GM23248 (cell line): Measurements from ENCODE around the gene NCOA3. TPM values are rescaled to one million over a fixed set of nuclear protein-coding genes. Genes with fewer than 3 reads are reported as not detected.
"Not testable (repeated sequence)": the region's sequence is repeated elsewhere in the genome, so short reads cannot be mapped to it uniquely, and the experiment has no call there.

ENCODE experiments used
- DNase-seq: peaks from one replicate; pipeline ENCODE4 v3.0.0-alpha.2; 2015
- H2AFZ ChIP-seq: fragments of 200-600 bp; sonication (generic); 2 replicates; pipeline ENCODE4 v1.6.1; 2016; ENCODE audit warnings: antibody characterized with exemption
- H3F3A ChIP-seq: fragments of 200-600 bp; sonication (generic); 2 replicates; pipeline ENCODE4 v1.6.1; 2016; ENCODE audit warnings: mild to moderate bottlenecking, antibody characterized with exemption, mixed run types; ENCODE audit not compliant: insufficient read depth
- H3K27ac ChIP-seq: fragments of 200-600 bp; sonication (generic); 2 replicates; pipeline ENCODE4 v1.5.1; 2016; ENCODE audit warnings: mild to moderate bottlenecking
- H3K27me3 ChIP-seq: fragments of 200-600 bp; sonication (generic); replicated peaks from 2 replicates; pipeline ENCODE4 v1.6.1; 2016; ENCODE audit warnings: mild to moderate bottlenecking; ENCODE audit not compliant: insufficient read depth
- H3K36me3 ChIP-seq: fragments of 200-600 bp; sonication (generic); 2 replicates; pipeline ENCODE4 v1.6.1; 2016; ENCODE audit warnings: low read depth, mild to moderate bottlenecking
- H3K4me1 ChIP-seq: fragments of 200-600 bp; sonication (generic); 2 replicates; pipeline ENCODE4 v1.6.1; 2016; ENCODE audit warnings: mild to moderate bottlenecking; ENCODE audit not compliant: insufficient read depth
- H3K4me2 ChIP-seq: fragments of 200-600 bp; sonication (generic); one replicate; pipeline ENCODE4 v1.6.1; 2016; ENCODE audit warnings: mild to moderate bottlenecking; ENCODE audit not compliant: unreplicated experiment
- H3K4me3 ChIP-seq: fragments of 200-600 bp; sonication (generic); 2 replicates; pipeline ENCODE4 v1.5.1; 2016; ENCODE audit warnings: mild to moderate bottlenecking
- H3K79me2 ChIP-seq: fragments of 200-600 bp; sonication (generic); 2 replicates; pipeline ENCODE4 v1.6.1; 2016; ENCODE audit warnings: mild to moderate bottlenecking; ENCODE audit not compliant: insufficient read depth
- H3K9ac ChIP-seq: fragments of 200-600 bp; sonication (generic); 2 replicates; pipeline ENCODE4 v1.6.1; 2016; ENCODE audit warnings: mild to moderate bottlenecking
- H3K9me2 ChIP-seq: fragments of 200-600 bp; sonication (generic); 2 replicates; pipeline ENCODE4 v1.6.1; 2016; ENCODE audit warnings: mixed run types, mild to moderate bottlenecking, moderate library complexity; ENCODE audit not compliant: insufficient read depth
- H3K9me3 ChIP-seq: fragments of 200-600 bp; sonication (generic); one replicate; pipeline ENCODE4 v1.6.1; 2017; ENCODE audit warnings: low read depth
- H4K20me1 ChIP-seq: fragments of 200-600 bp; sonication (generic); 2 replicates; pipeline ENCODE4 v1.6.0; 2016; ENCODE audit not compliant: insufficient read depth
- EZH2 ChIP-seq: fragments of 200-600 bp; sonication (generic); IDR thresholded peaks from 2 replicates; pipeline ENCODE4 v1.6.1; 2018; ENCODE audit warnings: antibody characterized with exemption, mild to moderate bottlenecking; ENCODE audit not compliant: insufficient read depth, poor library complexity, severe bottlenecking
- EZH2phosphoT487 ChIP-seq: fragments of 200-600 bp; sonication (generic); IDR thresholded peaks from 2 replicates; pipeline ENCODE4 v1.6.1; 2018; ENCODE audit warnings: antibody characterized with exemption, moderate library complexity, mild to moderate bottlenecking, low read depth; ENCODE audit not compliant: insufficient read depth
- WGBS, 2 experiments: methylation state at CpG; one replicate each; pipeline ENCODE4 v1.1.6; 2015 to 2017; ENCODE audit warnings: low lambda C conversion rate in 2 of 2, low coverage in 1 of 2; ENCODE audit errors: missing lambda C conversion rate in 2 of 2; 5-methylcytosine and 5-hydroxymethylcytosine counted together
- in situ Hi-C: fragments of 300-500 bp; cut with MboI; formaldehyde crosslinking; loops from 2 replicates; pipeline ENCODE4 v1.15.0; 2020
- polyA plus RNA-seq: library from polyadenylated mRNA; unstranded; fragments of >200 nt; fragmentation: Nextera tagmentation; extraction: Ambion mirVana; gene quantifications from 2 replicates; pipeline ENCODE4 v1.2.1, GENCODE V29; 2016
- total RNA-seq: library from RNA; depleted of rRNA; stranded (reverse); fragments of >200 nt; shearing (Covaris generic); gene quantifications from 2 replicates; pipeline ENCODE4 v1.2.3, GENCODE V29; 2014

NCOA3 gene
- total and polyA plus RNA-seq, 2 experiments from 2014 or later = 19.5 to 36.6 TPM

- no peak overlapping the region for H3K4me2 ChIP-seq
- no peak overlapping the region for H2AFZ ChIP-seq
- no peaks in the 10 kb centered on the region for H3K9me2 ChIP-seq
- H3K9me3 ChIP-seq = no peaks in the 10 kb centered on the region
- no peak overlapping the region for H3K9ac ChIP-seq
- TF ChIP-seq EZH2 = no peak
- no peak for TF ChIP-seq EZH2phosphoT487
- no peaks in the 10 kb centered on the region for H4K20me1 ChIP-seq
- peaks cover 24% of the 10 kb centered on the region for H3F3A ChIP-seq
- no peaks in the 10 kb centered on the region for H3K79me2 ChIP-seq
- H3K4me1 ChIP-seq = peaks cover 16% of the 10 kb centered on the region
- H3K36me3 ChIP-seq = no peaks in the 10 kb centered on the region
- H3K27ac ChIP-seq = no peak overlapping the region
- WGBS, 2 experiments = 78 to 93% methylated on average over 1 of the region's 1 CpG
- in situ Hi-C loops = no loop called here
- H3K4me3 ChIP-seq = no peak overlapping the region
- DNase-seq = no peak
- H3K27me3 ChIP-seq = no peaks in the 10 kb centered on the region
These were observed 5.6 kb upstream of the NCOA3 start for GRCh38 chr20:47496118-47496517.

- in situ Hi-C loops = no loop called here
- Histone ChIP-seq H2AFZ (no peak overlapping the region), H3K4me2 (no peak overlapping the region), H3K27ac (no peak overlapping the region), H3K36me3 (no peaks in the 10 kb centered on the region), H3F3A (peaks cover 22% of the 10 kb centered on the region), H4K20me1 (no peaks in the 10 kb centered on the region; the same call in 1 of the 2 replicates), H3K9ac (no peak overlapping the region), H3K4me1 (peaks cover 7% of the 10 kb centered on the region), H3K9me2 (no peaks in the 10 kb centered on the region), H3K4me3 (no peak overlapping the region), H3K9me3 (no peaks in the 10 kb centered on the region), H3K27me3 (no peaks in the 10 kb centered on the region), H3K79me2 (peaks cover 17% of the 10 kb centered on the region)
- DNase-seq = no peak
- 83 to 88% methylated on average over 6 of the region's 6 CpGs for whole genome bisulfite sequencing, 2 experiments
- TF ChIP-seq EZH2 (no peak), EZH2phosphoT487 (no peak)
These were observed 3.1 kb upstream of the NCOA3 start for GRCh38 chr20:47498606-47499005.

- WGBS, 2 experiments = 88 to 97% methylated on average over 5 of the region's 5 CpGs
- in situ Hi-C loops = no loop called here
- H3K27ac ChIP-seq = no peak overlapping the region
- no peaks in the 10 kb centered on the region for H3K27me3 ChIP-seq
- peaks cover 18% of the 10 kb centered on the region for H3F3A ChIP-seq
- no peaks in the 10 kb centered on the region for H3K9me2 ChIP-seq
- no peak overlapping the region for H3K4me3 ChIP-seq
- no peak overlapping the region for H3K4me2 ChIP-seq
- peaks cover 22% of the 10 kb centered on the region for H3K79me2 ChIP-seq
- H3K9me3 ChIP-seq = no peaks in the 10 kb centered on the region
- no peak for DNase-seq
- TF ChIP-seq EZH2phosphoT487 = no peak
- TF ChIP-seq EZH2 = no peak
- no peaks in the 10 kb centered on the region for H3K36me3 ChIP-seq
- no peak overlapping the region for H3K9ac ChIP-seq
- peaks cover 7% of the 10 kb centered on the region; the same call in 1 of the 2 replicates for H3K4me1 ChIP-seq
- H2AFZ ChIP-seq = no peak overlapping the region
- H4K20me1 ChIP-seq = no peaks in the 10 kb centered on the region; the same call in 1 of the 2 replicates
These were observed 2.6 kb upstream of the NCOA3 start for GRCh38 chr20:47499053-47499452.

- H3K9me2 ChIP-seq, H3K4me3 ChIP-seq, H3K9ac ChIP-seq, H3K27ac ChIP-seq, H3K27me3 ChIP-seq, H3K4me1 ChIP-seq, H3K9me3 ChIP-seq, H2AFZ ChIP-seq, H3K4me2 ChIP-seq, H3K36me3 ChIP-seq, H4K20me1 ChIP-seq, in situ Hi-C loops, DNase-seq: not testable (repeated sequence)
- Histone ChIP-seq H3F3A (peaks cover 17% of the 10 kb centered on the region), H3K79me2 (peaks cover 32% of the 10 kb centered on the region)
- WGBS, 2 experiments = 93% methylated on average over 9 of the region's 9 CpGs
These were observed 1.6 kb upstream of the NCOA3 start for GRCh38 chr20:47500082-47500481.

- Histone ChIP-seq H3K9me3 (no peaks in the 10 kb centered on the region), H2AFZ (peak overlapping the region; percentile 89; the same call in 1 of the 2 replicates), H3F3A (peaks cover 17% of the 10 kb centered on the region), H3K4me2 (no peak overlapping the region), H3K9me2 (no peaks in the 10 kb centered on the region), H3K36me3 (no peaks in the 10 kb centered on the region), H4K20me1 (no peaks in the 10 kb centered on the region; the same call in 1 of the 2 replicates), H3K9ac (peak overlapping the region; percentile 88; the same call in 1 of the 2 replicates), H3K27me3 (no peaks in the 10 kb centered on the region), H3K4me1 (0 out of 2 replicates have a peak, but pooled peaks cover 8% of the 10 kb centered on the region), H3K4me3 (no peak overlapping the region), H3K79me2 (peaks cover 37% of the 10 kb centered on the region), H3K27ac (peak overlapping the region; percentile 76; the same call in 1 of the 2 replicates)
- in situ Hi-C loops = no loop called here
- peak; percentile 8 for DNase-seq
- WGBS, 2 experiments = 86 to 88% methylated on average over 4 of the region's 4 CpGs
- TF ChIP-seq EZH2 (no peak), EZH2phosphoT487 (no peak)
These were observed 1.1 kb upstream of the NCOA3 start for GRCh38 chr20:47500554-47500953.
